Measurements from ENCODE around the gene LNX2. TPM values are rescaled to one million over a fixed set of nuclear protein-coding genes. Genes with fewer than 3 reads are reported as not detected.

LNX2 gene
- total RNA-seq, 6 experiments from 2014 or later = 9.5 to 28.3 (median 19.6) TPM

DNA sequence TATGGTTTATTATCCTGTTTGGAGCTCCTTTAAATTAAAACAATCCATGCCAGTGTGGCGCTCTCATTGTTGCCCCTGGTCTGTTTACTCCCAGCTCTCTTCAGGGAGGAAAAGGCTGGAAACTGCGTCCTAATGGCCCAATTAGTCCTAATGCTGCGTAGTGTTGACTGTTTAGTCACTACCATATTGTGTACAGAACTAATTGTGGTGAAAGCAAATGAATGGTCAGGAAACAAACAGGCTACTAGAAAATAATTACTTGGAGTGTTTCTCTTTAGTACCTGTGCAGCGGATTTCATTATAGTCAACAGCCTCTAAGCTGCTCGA, 115.5 kb downstream of the LNX2 start:
- intact Hi-C loops (cut with DNase I) = no loop called here
- Histone ChIP-seq H3K4me1 (no peaks in the 10 kb centered on the region), H3K27me3 (no peaks in the 10 kb centered on the region), H3K9me3 (no peaks in the 10 kb centered on the region), H3K36me3 (no peaks in the 10 kb centered on the region), H3K4me3 (no peak overlapping the region), H3K27ac (no peak overlapping the region)
- WGBS (ENCODE audit: insufficient coverage, low coverage, low lambda C conversion rate, missing lambda C conversion rate) = 79% methylated on average over 4 of the region's 5 CpGs
- no peak for ATAC-seq
- no peak for TF ChIP-seq POLR2A (IDR thresholded peaks at IDR 0.05)
- TF ChIP-seq, protein P1, sequence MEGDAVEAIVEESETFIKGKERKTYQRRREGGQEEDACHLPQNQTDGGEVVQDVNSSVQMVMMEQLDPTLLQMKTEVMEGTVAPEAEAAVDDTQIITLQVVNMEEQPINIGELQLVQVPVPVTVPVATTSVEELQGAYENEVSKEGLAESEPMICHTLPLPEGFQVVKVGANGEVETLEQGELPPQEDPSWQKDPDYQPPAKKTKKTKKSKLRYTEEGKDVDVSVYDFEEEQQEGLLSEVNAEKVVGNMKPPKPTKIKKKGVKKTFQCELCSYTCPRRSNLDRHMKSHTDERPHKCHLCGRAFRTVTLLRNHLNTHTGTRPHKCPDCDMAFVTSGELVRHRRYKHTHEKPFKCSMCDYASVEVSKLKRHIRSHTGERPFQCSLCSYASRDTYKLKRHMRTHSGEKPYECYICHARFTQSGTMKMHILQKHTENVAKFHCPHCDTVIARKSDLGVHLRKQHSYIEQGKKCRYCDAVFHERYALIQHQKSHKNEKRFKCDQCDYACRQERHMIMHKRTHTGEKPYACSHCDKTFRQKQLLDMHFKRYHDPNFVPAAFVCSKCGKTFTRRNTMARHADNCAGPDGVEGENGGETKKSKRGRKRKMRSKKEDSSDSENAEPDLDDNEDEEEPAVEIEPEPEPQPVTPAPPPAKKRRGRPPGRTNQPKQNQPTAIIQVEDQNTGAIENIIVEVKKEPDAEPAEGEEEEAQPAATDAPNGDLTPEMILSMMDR (IDR thresholded peaks at IDR 0.05) = no peak
- DNase-seq = no peak

DNA sequence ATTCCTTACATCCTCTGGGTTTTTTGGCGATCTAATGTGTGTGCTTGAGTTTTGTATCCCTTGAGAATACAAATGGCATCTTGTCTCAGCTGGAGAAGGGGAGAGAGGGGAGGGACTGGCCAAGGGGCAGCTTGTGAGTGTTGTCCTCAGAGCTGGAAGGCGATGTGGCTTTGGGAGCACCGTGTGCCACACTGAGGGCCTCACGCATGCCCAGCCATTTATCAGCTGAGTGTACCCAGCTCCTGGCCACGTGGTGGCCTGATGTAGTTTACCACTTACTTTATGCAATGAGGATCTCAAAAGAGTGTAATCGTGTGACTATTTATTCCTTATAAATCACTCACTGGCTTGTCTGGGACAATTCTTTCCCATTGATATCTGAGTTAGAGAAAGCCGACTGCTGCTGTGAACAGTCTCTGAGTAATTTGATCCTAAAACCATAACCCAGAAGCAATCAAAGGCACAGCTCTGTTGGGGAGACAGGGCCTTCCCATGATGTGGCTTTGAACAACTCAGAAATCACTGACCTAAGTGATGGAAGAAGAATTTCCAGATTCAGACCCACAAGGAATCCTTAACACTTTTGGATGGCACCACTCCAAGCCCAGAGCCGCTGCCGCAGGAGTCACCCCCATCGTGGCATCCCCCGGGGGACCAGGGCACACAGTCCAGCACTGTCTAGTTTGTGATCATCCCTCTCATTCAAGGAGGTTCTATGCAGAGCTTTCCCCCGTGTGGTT, 116.0 kb downstream of the LNX2 start:
- H3K27ac ChIP-seq = no peak overlapping the region

DNA sequence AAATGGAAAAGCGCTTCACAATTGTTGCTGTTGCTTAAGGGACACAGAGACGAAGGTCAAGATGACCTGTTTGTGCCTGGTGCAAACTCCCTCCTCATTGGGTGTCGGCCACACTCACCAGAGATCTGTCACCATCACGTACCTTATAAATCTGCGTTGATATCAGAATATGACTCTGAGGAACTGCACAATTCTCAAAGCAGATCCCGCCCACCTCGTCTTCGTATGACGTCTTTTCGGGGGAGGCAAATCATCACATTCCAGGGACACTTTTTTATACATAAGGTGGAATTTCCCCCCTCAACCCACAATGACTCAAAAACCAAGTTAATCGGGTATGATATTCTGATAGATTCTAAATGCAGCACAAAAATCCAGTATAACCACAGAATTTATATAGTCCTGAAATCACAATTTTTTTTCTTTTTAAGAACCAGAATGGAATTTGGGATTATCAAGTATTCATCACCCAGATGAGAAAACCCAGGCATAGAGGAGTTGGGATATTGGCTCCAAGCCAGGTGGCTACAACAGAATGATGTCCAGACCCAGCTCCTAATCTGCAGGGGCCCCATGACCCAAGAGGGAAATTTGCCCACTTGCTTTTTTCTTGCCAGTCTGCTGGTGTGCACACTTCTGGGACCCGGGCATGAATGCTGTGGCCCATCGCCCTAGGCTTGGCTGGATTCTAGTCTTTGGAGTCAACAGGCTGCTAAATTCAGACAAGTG, 119.4 kb downstream of the LNX2 start:
- WGBS (ENCODE audit: insufficient coverage, low coverage, low lambda C conversion rate, missing lambda C conversion rate) = 76% methylated on average over 11 of the region's 13 CpGs
- ATAC-seq = no peak
- intact Hi-C loops (cut with DNase I) = no loop called here

More for the DNA sequence above, 116.0 kb downstream of the LNX2 start:
- H3K4me3 ChIP-seq = no peak overlapping the region
- TF ChIP-seq, protein P1 (IDR thresholded peaks at IDR 0.05) = no peak
- TF ChIP-seq POLR2A (IDR thresholded peaks at IDR 0.05) = no peak
- H3K27me3 ChIP-seq = no peaks in the 10 kb centered on the region
- no peaks in the 10 kb centered on the region for H3K4me1 ChIP-seq
- no peaks in the 10 kb centered on the region for H3K36me3 ChIP-seq
- no peak for DNase-seq
- 73% methylated on average over 7 of the region's 12 CpGs for WGBS (ENCODE audit: insufficient coverage, low coverage, low lambda C conversion rate, missing lambda C conversion rate)
- ATAC-seq = no peak
- no peaks in the 10 kb centered on the region for H3K9me3 ChIP-seq
- intact Hi-C loops (cut with DNase I) = no loop called here

DNA sequence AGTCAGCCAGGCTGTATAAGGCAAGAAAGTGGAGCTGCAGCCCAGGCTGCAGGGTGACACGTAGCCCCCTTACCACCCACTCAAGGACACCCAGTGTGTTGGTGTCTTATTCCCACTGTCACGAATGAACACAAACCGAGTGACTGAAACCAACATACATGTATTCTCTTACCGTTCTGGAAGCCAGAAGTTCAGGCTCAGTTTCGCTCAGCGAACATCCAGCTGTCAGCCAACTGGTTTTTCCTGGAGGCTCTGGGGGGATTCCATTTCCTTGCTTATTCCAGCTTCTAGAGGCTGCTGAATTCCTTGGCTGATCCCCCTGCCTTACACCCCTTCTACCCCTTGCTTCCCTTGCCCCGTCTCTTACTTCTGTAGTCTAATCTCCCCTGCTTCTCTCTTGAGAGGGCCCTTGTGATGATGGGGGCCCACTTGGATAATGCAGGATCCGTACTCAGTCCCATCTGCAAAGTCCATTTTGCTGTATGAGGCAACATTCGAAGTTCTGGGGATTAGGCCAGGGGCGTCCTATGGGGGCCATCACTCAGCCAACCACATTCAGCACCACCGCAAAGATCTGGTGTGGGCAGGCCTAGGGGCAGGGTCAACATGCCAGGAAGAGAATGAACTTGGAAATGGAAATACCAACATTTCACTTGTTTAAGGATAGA, 122.6 kb downstream of the LNX2 start:
- no peaks in the 10 kb centered on the region for H3K4me1 ChIP-seq
- no peaks in the 10 kb centered on the region for H3K9me3 ChIP-seq
- no peaks in the 10 kb centered on the region for H3K27me3 ChIP-seq
- H3K4me3 ChIP-seq = no peak overlapping the region
- intact Hi-C loops (cut with DNase I) = no loop called here
- TF ChIP-seq, protein P1 (IDR thresholded peaks at IDR 0.05) = no peak
- ATAC-seq (no peak), DNase-seq (no peak)
- 80% methylated on average over 4 of the region's 11 CpGs for WGBS (ENCODE audit: insufficient coverage, low coverage, low lambda C conversion rate, missing lambda C conversion rate)
- H3K27ac ChIP-seq = no peak overlapping the region
- H3K36me3 ChIP-seq = no peaks in the 10 kb centered on the region

More for the DNA sequence above, 119.4 kb downstream of the LNX2 start:
- TF ChIP-seq POLR2A (IDR thresholded peaks at IDR 0.05) = no peak
- TF ChIP-seq, protein P1 (IDR thresholded peaks at IDR 0.05) = no peak
- no peaks in the 10 kb centered on the region for H3K36me3 ChIP-seq
- no peaks in the 10 kb centered on the region for H3K4me1 ChIP-seq
- H3K27me3 ChIP-seq = no peaks in the 10 kb centered on the region
- no peak overlapping the region for H3K27ac ChIP-seq
- no peak for DNase-seq
- no peak overlapping the region for H3K4me3 ChIP-seq
- no peaks in the 10 kb centered on the region for H3K9me3 ChIP-seq
